Measurements from ENCODE around the gene AP1M1. TPM values are rescaled to one million over a fixed set of nuclear protein-coding genes. Genes with fewer than 3 reads are reported as not detected.

The AP1M1 gene
- total and polyA plus RNA-seq, 2 donors (not counting 1 experiment from before 2014, with no cell fraction given) = 94.4 to 113 TPM

DNA sequence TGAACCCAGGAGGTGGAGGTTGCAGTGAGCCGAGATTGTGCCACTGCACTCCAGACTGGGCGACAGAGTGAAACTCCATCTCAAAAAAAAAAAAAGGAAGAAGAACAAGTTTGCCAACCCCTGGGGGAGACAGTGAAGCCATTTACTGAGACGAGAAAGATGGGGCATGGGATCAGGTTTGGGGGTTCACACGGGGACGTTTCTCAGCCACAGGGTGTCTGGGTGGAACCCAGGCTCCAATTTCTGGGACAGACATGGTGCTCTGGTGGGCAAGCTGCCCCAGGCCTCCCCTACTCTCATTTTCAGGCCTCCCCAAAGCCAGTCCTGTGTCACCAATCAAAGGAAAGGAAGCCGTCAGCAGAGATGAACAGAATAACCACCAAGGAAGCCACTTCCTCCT lies 40.8 kb upstream of the AP1M1 start:
- no peaks in the 10 kb centered on the region for H3K36me3 ChIP-seq (ENCODE audit: control insufficient read depth, insufficient read depth, low read length)
- no peak overlapping the region for H3K9ac ChIP-seq (ENCODE audit: insufficient read depth, low read length)
- TF ChIP-seq EZH2 (IDR thresholded peaks at IDR 0.05; ENCODE audit: low read length, missing control alignments) (no peak), CTCF (conservative IDR thresholded peaks at IDR 0.05 in 1 of 2, IDR thresholded peaks at IDR 0.05 in 1 of 2; ENCODE audit: low read depth in 1 of 2, low read length in 2 of 2) (no peak)
- no peak for DNase-seq (ENCODE audit: low read depth in 2 of 2)
- no peaks in the 10 kb centered on the region for H3K79me2 ChIP-seq (ENCODE audit: control insufficient read depth, insufficient read depth, low read length)
- peaks cover 12% of the 10 kb centered on the region for H3K4me1 ChIP-seq (ENCODE audit: control insufficient read depth, extremely low read depth, insufficient read depth, low read length)
- H3K27me3 ChIP-seq (ENCODE audit: control insufficient read depth, insufficient read depth, low read length) = peaks cover 4% of the 10 kb centered on the region
- H3K27ac ChIP-seq (ENCODE audit: insufficient read depth, low read length) = no peak overlapping the region
- H4K20me1 ChIP-seq (ENCODE audit: control insufficient read depth, extremely low read depth, insufficient read depth, low read length) = no peaks in the 10 kb centered on the region
- no peak overlapping the region for H3K4me3 ChIP-seq (replicated peaks in 1 of 4; ENCODE audit: control extremely low read depth in 1 of 4, insufficient read depth in 1 of 4, low read depth in 3 of 4, low read length in 4 of 4)
- H3K9me3 ChIP-seq (ENCODE audit: control insufficient read depth, insufficient read depth, low read depth, low read length) = no peaks in the 10 kb centered on the region
- H2AFZ ChIP-seq (ENCODE audit: low read length) = no peak overlapping the region
- H3K4me2 ChIP-seq (ENCODE audit: extremely low read depth, insufficient read depth, low read length) = no peak overlapping the region

DNA sequence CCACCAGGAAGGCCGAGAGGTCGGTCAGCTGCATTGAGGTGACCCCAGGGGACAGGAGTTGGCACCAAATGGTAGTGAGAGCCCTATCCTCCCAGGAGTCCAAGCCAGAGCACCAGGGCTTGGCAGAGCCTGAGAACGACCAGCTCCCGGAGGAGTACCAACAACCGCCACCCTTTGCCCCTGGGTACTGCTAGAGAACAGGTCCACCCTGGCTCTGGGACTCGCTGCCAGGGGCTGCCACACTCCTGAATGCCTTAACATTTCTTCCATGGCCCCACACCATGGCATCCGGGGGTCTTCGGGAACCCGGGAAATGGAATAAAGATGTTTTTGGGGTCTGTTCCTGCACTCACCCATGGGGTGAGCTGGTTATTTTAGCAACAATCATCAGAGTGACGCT lies 40.1 kb upstream of the AP1M1 start:
- TF ChIP-seq EZH2 (IDR thresholded peaks at IDR 0.05; ENCODE audit: low read length, missing control alignments) (no peak), CTCF (conservative IDR thresholded peaks at IDR 0.05 in 1 of 2, IDR thresholded peaks at IDR 0.05 in 1 of 2; ENCODE audit: low read depth in 1 of 2, low read length in 2 of 2) (no peak)
- no peaks in the 10 kb centered on the region for H3K9me3 ChIP-seq (ENCODE audit: control insufficient read depth, insufficient read depth, low read depth, low read length)
- peaks cover 12% of the 10 kb centered on the region for H3K4me1 ChIP-seq (ENCODE audit: control insufficient read depth, extremely low read depth, insufficient read depth, low read length)
- H3K4me3 ChIP-seq (replicated peaks in 1 of 4; ENCODE audit: control extremely low read depth in 1 of 4, insufficient read depth in 1 of 4, low read depth in 3 of 4, low read length in 4 of 4) = no peak overlapping the region
- H3K9ac ChIP-seq (ENCODE audit: insufficient read depth, low read length) = no peak overlapping the region
- H3K27me3 ChIP-seq (ENCODE audit: control insufficient read depth, insufficient read depth, low read length) = peaks cover 4% of the 10 kb centered on the region
- no peaks in the 10 kb centered on the region for H3K36me3 ChIP-seq (ENCODE audit: control insufficient read depth, insufficient read depth, low read length)
- H3K79me2 ChIP-seq (ENCODE audit: control insufficient read depth, insufficient read depth, low read length) = no peaks in the 10 kb centered on the region
- no peaks in the 10 kb centered on the region for H4K20me1 ChIP-seq (ENCODE audit: control insufficient read depth, extremely low read depth, insufficient read depth, low read length)
- H2AFZ ChIP-seq (ENCODE audit: low read length) = no peak overlapping the region
- H3K27ac ChIP-seq (ENCODE audit: insufficient read depth, low read length) = no peak overlapping the region
- H3K4me2 ChIP-seq (ENCODE audit: extremely low read depth, insufficient read depth, low read length) = no peak overlapping the region
- DNase-seq (ENCODE audit: low read depth in 2 of 2) = no peak

DNA sequence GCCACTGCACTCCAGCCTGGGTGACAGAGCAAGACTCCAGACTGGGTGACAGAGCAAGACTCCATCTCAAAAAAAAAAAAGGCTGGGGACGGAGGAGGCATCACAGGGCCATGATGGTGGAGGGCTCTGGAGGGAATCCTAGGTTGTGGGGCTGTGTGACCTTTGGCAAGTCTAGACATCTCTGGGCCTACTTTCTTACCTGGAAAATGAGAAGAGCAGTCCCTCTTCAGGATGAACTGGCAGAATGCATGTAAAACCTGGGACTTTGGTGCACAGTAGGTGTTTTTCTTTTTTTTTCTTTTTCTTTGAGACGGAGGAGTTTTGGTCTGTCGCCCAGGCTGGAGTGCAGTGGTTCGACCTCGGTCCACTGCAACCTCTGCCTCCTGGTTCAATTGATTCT lies 38.1 kb upstream of the AP1M1 start:
- Histone ChIP-seq H4K20me1 (ENCODE audit: control insufficient read depth, extremely low read depth, insufficient read depth, low read length) (no peaks in the 10 kb centered on the region), H3K4me3 (replicated peaks in 1 of 4; ENCODE audit: control extremely low read depth in 1 of 4, insufficient read depth in 1 of 4, low read depth in 3 of 4, low read length in 4 of 4) (no peak overlapping the region), H3K36me3 (ENCODE audit: control insufficient read depth, insufficient read depth, low read length) (no peaks in the 10 kb centered on the region), H3K27ac (ENCODE audit: insufficient read depth, low read length) (no peak overlapping the region), H3K27me3 (ENCODE audit: control insufficient read depth, insufficient read depth, low read length) (peaks cover 1% of the 10 kb centered on the region), H2AFZ (ENCODE audit: low read length) (no peak overlapping the region), H3K4me1 (ENCODE audit: control insufficient read depth, extremely low read depth, insufficient read depth, low read length) (peaks cover 12% of the 10 kb centered on the region), H3K9me3 (ENCODE audit: control insufficient read depth, insufficient read depth, low read depth, low read length) (no peaks in the 10 kb centered on the region), H3K4me2 (ENCODE audit: extremely low read depth, insufficient read depth, low read length) (no peak overlapping the region), H3K79me2 (ENCODE audit: control insufficient read depth, insufficient read depth, low read length) (no peaks in the 10 kb centered on the region), H3K9ac (ENCODE audit: insufficient read depth, low read length) (no peak overlapping the region)
- no peak for DNase-seq (ENCODE audit: low read depth in 2 of 2)
- TF ChIP-seq CTCF (conservative IDR thresholded peaks at IDR 0.05 in 1 of 2, IDR thresholded peaks at IDR 0.05 in 1 of 2; ENCODE audit: low read depth in 1 of 2, low read length in 2 of 2) = no peak
- no peak for TF ChIP-seq EZH2 (IDR thresholded peaks at IDR 0.05; ENCODE audit: low read length, missing control alignments)

Data from fibroblast of lung (primary cell).